ENCODE results near the gene PAK6.

GRCh38 chr15:40233727-40234577, 4.9 kb upstream of the PAK6 start:
- TF ChIP-seq CTCF (IDR thresholded peaks at IDR 0.05; ENCODE audit: low read depth, low read length, poor library complexity, severe bottlenecking) = no peak
- TF ChIP-seq EZH2phosphoT487 (IDR thresholded peaks at IDR 0.05; ENCODE audit: borderline replicate concordance, low read length) = no peak
